Neuronal stem cell (in vitro differentiated cells): ENCODE results near the gene OR51A4.

Source experiments
- DNase-seq: peaks from one replicate; pipeline ENCODE4 v3.0.0-alpha.2; 2013; ENCODE audit warnings: low spot score
- H2AFZ ChIP-seq: one replicate; pipeline ENCODE4 v1.6.1; 2013; ENCODE audit warnings: mild to moderate bottlenecking, low read length, inconsistent platforms
- H2AK5ac ChIP-seq: 2 replicates; pipeline ENCODE4 v1.6.1; 2013; ENCODE audit warnings: low read depth, mild to moderate bottlenecking, inconsistent platforms, low read length, moderate library complexity, mixed read lengths
- H2BK120ac ChIP-seq: 2 replicates; pipeline ENCODE4 v1.6.1; 2013; ENCODE audit warnings: low read depth, mild to moderate bottlenecking, inconsistent platforms, low read length, moderate library complexity, mixed read lengths
- H2BK12ac ChIP-seq: one replicate; pipeline ENCODE4 v1.6.1; 2013; ENCODE audit warnings: low read length, inconsistent platforms
- H2BK15ac ChIP-seq: 2 replicates; pipeline ENCODE4 v1.6.1; 2013; ENCODE audit warnings: mild to moderate bottlenecking, low read length, inconsistent platforms, mixed read lengths
- H2BK5ac ChIP-seq: one replicate; pipeline ENCODE4 v1.6.1; 2013; ENCODE audit warnings: inconsistent platforms, mild to moderate bottlenecking, low read length, moderate library complexity
- H3K14ac ChIP-seq: one replicate; pipeline ENCODE4 v1.6.1; 2013; ENCODE audit warnings: low read length, inconsistent platforms
- H3K18ac ChIP-seq: 2 replicates; pipeline ENCODE4 v1.6.1; 2013; ENCODE audit warnings: low read length, inconsistent platforms
- H3K23ac ChIP-seq: 2 replicates; pipeline ENCODE4 v1.6.1; 2013; ENCODE audit warnings: low read depth, mild to moderate bottlenecking, mixed read lengths, low read length, inconsistent platforms; ENCODE audit not compliant: poor library complexity
- H3K27ac ChIP-seq: replicated peaks from 3 replicates; pipeline ENCODE4 v1.5.1; 2013; ENCODE audit warnings: low read length, inconsistent platforms
- H3K27me3 ChIP-seq, 3 experiments: 2 replicates each; pipeline ENCODE4 v1.6.1; 2013; ENCODE audit warnings: low read length in 3 of 3, mild to moderate bottlenecking in 2 of 3, inconsistent platforms in 1 of 3, low read depth in 1 of 3, mixed read lengths in 1 of 3, moderate library complexity in 1 of 3; ENCODE audit not compliant: control insufficient read depth in 3 of 3, insufficient read depth in 3 of 3
- H3K36me3 ChIP-seq, 2 donors: replicated peaks in 1 of 2; 2 replicates each; pipeline ENCODE4 v1.6.1; 2013; ENCODE audit warnings: low read length in 2 of 2; ENCODE audit not compliant: control insufficient read depth in 2 of 2, insufficient read depth in 2 of 2
- H3K4ac ChIP-seq: 2 replicates; pipeline ENCODE4 v1.6.1; 2013; ENCODE audit warnings: inconsistent platforms, mild to moderate bottlenecking, low read length, moderate library complexity
- H3K4me1 ChIP-seq, 2 donors: 1 replicate in 1 of 2; 2 replicates in 1 of 2; pipeline ENCODE4 v1.6.1; 2013; ENCODE audit warnings: low read length in 2 of 2, low read depth in 1 of 2; ENCODE audit not compliant: control insufficient read depth in 2 of 2, insufficient read depth in 1 of 2
- H3K4me2 ChIP-seq: one replicate; pipeline ENCODE4 v1.6.1; 2013; ENCODE audit warnings: mild to moderate bottlenecking, low read length, inconsistent platforms; ENCODE audit not compliant: insufficient read depth, poor library complexity, severe bottlenecking
- H3K4me3 ChIP-seq, 2 donors: 2 replicates each; pipeline ENCODE4 v1.5.1; 2013; ENCODE audit warnings: low read length in 2 of 2, mild to moderate bottlenecking in 2 of 2, inconsistent platforms in 1 of 2, moderate library complexity in 1 of 2
- H3K79me1 ChIP-seq: one replicate; pipeline ENCODE4 v1.6.1; 2013; ENCODE audit warnings: low read depth, mild to moderate bottlenecking, inconsistent platforms, low read length, moderate library complexity
- H3K9ac ChIP-seq: one replicate; pipeline ENCODE4 v1.6.1; 2013; ENCODE audit warnings: mild to moderate bottlenecking, low read depth, low read length, inconsistent platforms; ENCODE audit not compliant: poor library complexity
- H3K9me3 ChIP-seq, 2 donors: replicated peaks in 1 of 2; 2 replicates each; pipeline versions ENCODE3 to v1.6.1; 2013; ENCODE audit warnings: low read length in 2 of 2, mild to moderate bottlenecking in 2 of 2, inconsistent platforms in 1 of 2, low read depth in 1 of 2, mixed read lengths in 1 of 2, moderate library complexity in 1 of 2; ENCODE audit not compliant: control insufficient read depth in 2 of 2, insufficient read depth in 1 of 2
- H4K8ac ChIP-seq: one replicate; pipeline ENCODE4 v1.6.1; 2013; ENCODE audit warnings: low read depth, mild to moderate bottlenecking, inconsistent platforms, low read length, moderate library complexity
- H4K91ac ChIP-seq: one replicate; pipeline ENCODE4 v1.6.1; 2013; ENCODE audit warnings: low read length, low read depth, mild to moderate bottlenecking, inconsistent platforms; ENCODE audit not compliant: poor library complexity
- WGBS, 2 donors: extraction: QIAGEN DNeasy Blood & Tissue Kit; methylation state at CpG; one replicate each; pipeline ENCODE4 v1.1.7; 2013; ENCODE audit warnings: missing lambda C conversion rate in 2 of 2, mixed read lengths in 1 of 2; ENCODE audit not compliant: insufficient read length in 2 of 2, insufficient replicate concordance in 1 of 2; ENCODE audit errors: extremely low coverage in 2 of 2; 5-methylcytosine and 5-hydroxymethylcytosine counted together

Gene OR51A4

GRCh38 chr11:4932751-4933150 is 14.7 kb downstream of the OR51A4 start:
- Histone ChIP-seq H3K27me3 (no peaks in the 10 kb centered on the region), H2BK15ac (no peak overlapping the region), H3K9ac (no peak overlapping the region), H3K23ac (no peak overlapping the region), H2BK120ac (no peak overlapping the region), H3K4me3 (no peak overlapping the region), H3K9me3 (no peaks in the 10 kb centered on the region), H3K14ac (no peak overlapping the region), H3K4me1 (no peaks in the 10 kb centered on the region), H3K79me1 (no peaks in the 10 kb centered on the region), H2AK5ac (no peak overlapping the region), H2AFZ (no peak overlapping the region), H3K18ac (no peak overlapping the region), H3K4me2 (no peak overlapping the region), H3K4ac (no peak overlapping the region), H3K36me3 (no peaks in the 10 kb centered on the region), H2BK5ac (no peak overlapping the region), H4K91ac (no peak overlapping the region), H4K8ac (no peak overlapping the region), H3K27ac (no peak overlapping the region), H2BK12ac (no peak overlapping the region)
- 100% methylated on average over 2 of the region's 4 CpGs for WGBS, 2 donors
- no peak for DNase-seq

GRCh38 chr11:4926608-4927007 is 20.8 kb downstream of the OR51A4 start:
- Histone ChIP-seq H3K9ac (no peak overlapping the region), H2AFZ (no peak overlapping the region), H3K79me1 (no peaks in the 10 kb centered on the region), H3K14ac (no peak overlapping the region), H2AK5ac (no peak overlapping the region), H2BK120ac (no peak overlapping the region), H3K36me3 (no peaks in the 10 kb centered on the region), H3K18ac (no peak overlapping the region), H3K9me3 (no peaks in the 10 kb centered on the region), H3K27ac (no peak overlapping the region), H3K23ac (no peak overlapping the region), H3K4me2 (no peak overlapping the region), H2BK15ac (no peak overlapping the region), H3K4ac (no peak overlapping the region), H4K8ac (no peak overlapping the region), H4K91ac (no peak overlapping the region), H2BK12ac (no peak overlapping the region), H3K4me3 (no peak overlapping the region), H2BK5ac (no peak overlapping the region), H3K27me3 (no peaks in the 10 kb centered on the region), H3K4me1 (no peaks in the 10 kb centered on the region)
- no peak for DNase-seq

GRCh38 chr11:4924239-4924638 is 23.2 kb downstream of the OR51A4 start, which contains the start of gene OR51G1:
TSS of gene OR51G1 (minus strand) at chr11:4924339. CDS start at chr11:4924339, 0 bp downstream.
- Histone ChIP-seq H3K36me3 (no peaks in the 10 kb centered on the region), H3K4me2 (no peak within 1 kb of the TSS), H2BK12ac (no peak within 1 kb of the TSS), H3K14ac (no peak within 1 kb of the TSS), H4K91ac (no peak within 1 kb of the TSS), H3K9me3 (no peaks in the 10 kb centered on the region), H2BK120ac (no peak within 1 kb of the TSS), H2BK5ac (no peak within 1 kb of the TSS), H3K27ac (no peak within 1 kb of the TSS), H3K18ac (no peak within 1 kb of the TSS), H3K4me1 (no peaks in the 10 kb centered on the region), H3K23ac (no peak within 1 kb of the TSS), H4K8ac (no peak within 1 kb of the TSS), H2AK5ac (no peak within 1 kb of the TSS), H2BK15ac (no peak within 1 kb of the TSS), H3K4me3 (peak within 1 kb of the TSS in 1 of 2 donors; percentile 21), H2AFZ (no peak within 1 kb of the TSS), H3K9ac (no peak within 1 kb of the TSS), H3K4ac (no peak within 1 kb of the TSS), H3K27me3 (no peaks in the 10 kb centered on the region), H3K79me1 (no peaks in the 10 kb centered on the region)
- no peak for DNase-seq
- WGBS, 2 donors = no CpG with 5 or more reads among the region's 1 CpG

- Histone ChIP-seq H3K4me1 (no peaks in the 10 kb centered on the region), H3K9me3 (no peaks in the 10 kb centered on the region), H3K18ac (no peak overlapping the region), H3K27me3 (no peaks in the 10 kb centered on the region), H2AK5ac (no peak overlapping the region), H2BK12ac (no peak overlapping the region), H4K8ac (no peak overlapping the region), H2AFZ (no peak overlapping the region), H3K79me1 (no peaks in the 10 kb centered on the region), H3K36me3 (no peaks in the 10 kb centered on the region), H3K14ac (no peak overlapping the region), H3K4me3 (no peak overlapping the region), H3K27ac (no peak overlapping the region), H3K4ac (no peak overlapping the region), H2BK5ac (no peak overlapping the region), H3K9ac (no peak overlapping the region), H4K91ac (no peak overlapping the region), H2BK15ac (no peak overlapping the region), H3K4me2 (no peak overlapping the region), H3K23ac (no peak overlapping the region), H2BK120ac (no peak overlapping the region)
- WGBS, 2 donors = no CpG with 5 or more reads among the region's 1 CpG
- no peak for DNase-seq
These were observed 25.1 kb downstream of the OR51A4 start for GRCh38 chr11:4922304-4922703.
